Measurements from ENCODE around the gene SPATA31C2. TPM values are rescaled to one million over a fixed set of nuclear protein-coding genes. Genes with fewer than 3 reads are reported as not detected.

Gene SPATA31C2
- polyA plus RNA-seq, 1 donor (not counting 4 experiments of a cell fraction or from before 2014, with no cell fraction given), result not detected

DNA sequence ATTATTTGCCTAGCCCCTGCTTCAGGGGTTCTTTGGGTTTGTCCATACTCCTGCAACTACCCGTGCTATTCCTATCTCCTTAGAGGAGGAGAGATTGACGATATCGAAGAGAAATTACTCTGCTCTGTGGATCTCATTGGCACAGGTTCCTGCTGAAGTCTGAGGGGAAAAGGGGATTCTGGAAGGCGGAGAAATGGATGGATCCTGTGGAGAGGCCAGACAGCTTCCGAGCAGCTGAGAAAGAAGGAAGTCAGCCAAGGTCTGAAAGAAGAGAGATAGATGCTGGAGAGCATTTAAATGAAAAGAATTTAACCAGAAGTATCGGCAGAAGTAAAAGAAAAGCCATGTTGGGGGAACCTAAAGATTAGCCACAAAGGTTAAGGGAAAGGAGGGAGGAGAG lies 40.4 kb upstream of the SPATA31C2 start:
- H2AFZ ChIP-seq (ENCODE audit: control insufficient read depth, low read length), result no peak overlapping the region
- no peaks in the 10 kb centered on the region for H3K9me3 ChIP-seq (ENCODE audit: control insufficient read depth, low read depth, low read length)
- no peaks in the 10 kb centered on the region for H3K36me3 ChIP-seq (ENCODE audit: control insufficient read depth in 2 of 2, extremely low read depth in 1 of 2, insufficient read depth in 2 of 2, low read length in 2 of 2)
- DNase-seq (ENCODE audit: low read depth, low spot score) (no peak), FAIRE-seq (no peak)
- no peaks in the 10 kb centered on the region for H3K9me1 ChIP-seq (ENCODE audit: control insufficient read depth, extremely low read depth, insufficient read depth, low read length)
- H3K27ac ChIP-seq (ENCODE audit: control insufficient read depth, insufficient read depth, low read length), result no peak overlapping the region
- H3K79me2 ChIP-seq (ENCODE audit: control insufficient read depth, insufficient read depth, low read length), result no peaks in the 10 kb centered on the region
- peaks cover 3% of the 10 kb centered on the region for H3K27me3 ChIP-seq (ENCODE audit: control insufficient read depth, extremely low read depth, insufficient read depth, low read length)
- no peak overlapping the region for H3K9ac ChIP-seq (ENCODE audit: control insufficient read depth, extremely low read depth, insufficient read depth, low read length)
- no peak for TF ChIP-seq EZH2 (IDR thresholded peaks at IDR 0.05; ENCODE audit: low read length)
- TF ChIP-seq CTCF (optimal IDR thresholded peaks at IDR 0.05 in 1 of 3, IDR thresholded peaks at IDR 0.05 in 1 of 3, conservative IDR thresholded peaks at IDR 0.05 in 1 of 3; ENCODE audit: extremely low read depth in 1 of 3, insufficient read depth in 2 of 3, low read length in 3 of 3), result no peak
- no peak overlapping the region for H3K4me2 ChIP-seq (ENCODE audit: control insufficient read depth, extremely low read depth, insufficient read depth, low read depth, low read length)
- H4K20me1 ChIP-seq (ENCODE audit: control insufficient read depth, extremely low read depth, insufficient read depth, low read length), result no peaks in the 10 kb centered on the region
- H3K4me3 ChIP-seq (ENCODE audit: control insufficient read depth in 2 of 3, extremely low read depth in 1 of 3, insufficient read depth in 2 of 3, low read depth in 1 of 3, low read length in 3 of 3), result no peak overlapping the region
- dilution Hi-C loops (cut with MboI; ENCODE audit: extremely low pct_ligation_motif_present, low sequenced_read_pairs), result no loop called here
- no peaks in the 10 kb centered on the region for H3K4me1 ChIP-seq (ENCODE audit: control insufficient read depth, extremely low read depth, insufficient read depth, low read length)

DNA sequence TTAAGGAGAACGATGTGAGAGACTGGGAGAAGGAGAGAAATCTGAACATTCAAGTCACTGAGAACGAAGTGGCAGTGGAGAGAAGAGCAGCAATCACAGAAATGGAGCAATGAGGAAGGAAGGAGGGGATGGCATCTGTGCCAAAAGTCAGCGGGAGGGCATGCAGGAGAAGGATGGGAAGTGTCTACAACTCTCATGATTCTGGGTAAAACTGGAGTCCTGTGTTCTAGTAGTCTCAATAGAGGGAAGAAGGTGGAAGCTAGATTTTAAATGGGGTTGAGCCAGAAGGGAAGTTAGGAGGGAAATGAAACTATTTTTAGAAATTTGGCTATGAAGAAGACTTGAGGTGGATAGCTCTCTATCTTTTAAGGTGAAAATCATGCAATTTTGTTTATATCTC lies 39.1 kb upstream of the SPATA31C2 start:
- FAIRE-seq, result no peak
- Histone ChIP-seq H3K79me2 (ENCODE audit: control insufficient read depth, insufficient read depth, low read length) (no peaks in the 10 kb centered on the region), H2AFZ (ENCODE audit: control insufficient read depth, low read length) (no peak overlapping the region), H3K27ac (ENCODE audit: control insufficient read depth, insufficient read depth, low read length) (no peak overlapping the region), H4K20me1 (ENCODE audit: control insufficient read depth, extremely low read depth, insufficient read depth, low read length) (no peaks in the 10 kb centered on the region), H3K9me3 (ENCODE audit: control insufficient read depth, low read depth, low read length) (no peaks in the 10 kb centered on the region), H3K27me3 (ENCODE audit: control insufficient read depth, extremely low read depth, insufficient read depth, low read length) (peaks cover 3% of the 10 kb centered on the region), H3K4me2 (ENCODE audit: control insufficient read depth, extremely low read depth, insufficient read depth, low read depth, low read length) (no peak overlapping the region), H3K4me3 (ENCODE audit: control insufficient read depth in 2 of 3, extremely low read depth in 1 of 3, insufficient read depth in 2 of 3, low read depth in 1 of 3, low read length in 3 of 3) (no peak overlapping the region), H3K9me1 (ENCODE audit: control insufficient read depth, extremely low read depth, insufficient read depth, low read length) (no peaks in the 10 kb centered on the region), H3K9ac (ENCODE audit: control insufficient read depth, extremely low read depth, insufficient read depth, low read length) (no peak overlapping the region), H3K4me1 (ENCODE audit: control insufficient read depth, extremely low read depth, insufficient read depth, low read length) (no peaks in the 10 kb centered on the region), H3K36me3 (ENCODE audit: control insufficient read depth in 2 of 2, extremely low read depth in 1 of 2, insufficient read depth in 2 of 2, low read length in 2 of 2) (no peaks in the 10 kb centered on the region)
- dilution Hi-C loops (cut with MboI; ENCODE audit: extremely low pct_ligation_motif_present, low sequenced_read_pairs), result no loop called here
- no peak for TF ChIP-seq CTCF (optimal IDR thresholded peaks at IDR 0.05 in 1 of 3, IDR thresholded peaks at IDR 0.05 in 1 of 3, conservative IDR thresholded peaks at IDR 0.05 in 1 of 3; ENCODE audit: extremely low read depth in 1 of 3, insufficient read depth in 2 of 3, low read length in 3 of 3)
- no peak for TF ChIP-seq EZH2 (IDR thresholded peaks at IDR 0.05; ENCODE audit: low read length)
- no peak for DNase-seq (ENCODE audit: low read depth, low spot score)

Measured in keratinocyte (primary cell).